ENCODE measurements around the gene REC114. TPM values are rescaled to one million over a fixed set of nuclear protein-coding genes. Genes with fewer than 3 reads are reported as not detected.

The REC114 gene
- total and polyA plus RNA-seq, 2 experiments from 2014 or later: not detected

DNA sequence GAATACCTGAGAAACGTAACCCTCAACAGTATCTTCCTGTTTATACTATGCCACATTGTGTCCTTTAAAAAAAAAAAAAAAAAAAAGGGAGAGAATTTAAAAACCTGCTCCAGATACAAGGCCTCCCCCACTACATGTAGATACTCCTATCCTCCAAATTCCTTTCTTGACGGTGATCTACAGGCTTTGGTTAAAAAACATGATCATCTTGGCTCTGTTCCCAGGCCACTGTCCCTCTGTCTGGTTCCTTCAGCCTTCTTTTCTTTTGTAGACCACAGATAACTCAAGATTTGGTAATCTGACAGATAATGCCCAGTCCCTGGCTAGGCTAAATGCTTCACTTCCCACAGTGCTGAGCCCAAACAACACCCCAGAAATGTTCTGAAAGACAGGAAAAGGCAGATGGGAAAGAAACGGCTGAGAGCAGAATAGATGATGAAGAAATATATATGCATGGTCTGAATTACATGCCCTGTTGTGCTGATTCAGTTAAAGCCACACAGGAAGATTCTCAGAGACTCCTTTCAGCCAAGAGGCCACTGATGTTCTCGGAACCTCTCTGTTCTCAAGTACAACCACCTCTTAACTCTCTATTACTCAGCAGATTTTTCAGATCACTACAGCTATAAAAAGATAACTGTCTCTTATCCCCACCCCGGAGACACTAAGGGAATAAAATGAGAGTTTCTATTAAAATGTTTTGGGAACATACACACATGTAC lies 141.9 kb downstream of the REC114 start (continued):
- TF ChIP-seq, protein P1, sequence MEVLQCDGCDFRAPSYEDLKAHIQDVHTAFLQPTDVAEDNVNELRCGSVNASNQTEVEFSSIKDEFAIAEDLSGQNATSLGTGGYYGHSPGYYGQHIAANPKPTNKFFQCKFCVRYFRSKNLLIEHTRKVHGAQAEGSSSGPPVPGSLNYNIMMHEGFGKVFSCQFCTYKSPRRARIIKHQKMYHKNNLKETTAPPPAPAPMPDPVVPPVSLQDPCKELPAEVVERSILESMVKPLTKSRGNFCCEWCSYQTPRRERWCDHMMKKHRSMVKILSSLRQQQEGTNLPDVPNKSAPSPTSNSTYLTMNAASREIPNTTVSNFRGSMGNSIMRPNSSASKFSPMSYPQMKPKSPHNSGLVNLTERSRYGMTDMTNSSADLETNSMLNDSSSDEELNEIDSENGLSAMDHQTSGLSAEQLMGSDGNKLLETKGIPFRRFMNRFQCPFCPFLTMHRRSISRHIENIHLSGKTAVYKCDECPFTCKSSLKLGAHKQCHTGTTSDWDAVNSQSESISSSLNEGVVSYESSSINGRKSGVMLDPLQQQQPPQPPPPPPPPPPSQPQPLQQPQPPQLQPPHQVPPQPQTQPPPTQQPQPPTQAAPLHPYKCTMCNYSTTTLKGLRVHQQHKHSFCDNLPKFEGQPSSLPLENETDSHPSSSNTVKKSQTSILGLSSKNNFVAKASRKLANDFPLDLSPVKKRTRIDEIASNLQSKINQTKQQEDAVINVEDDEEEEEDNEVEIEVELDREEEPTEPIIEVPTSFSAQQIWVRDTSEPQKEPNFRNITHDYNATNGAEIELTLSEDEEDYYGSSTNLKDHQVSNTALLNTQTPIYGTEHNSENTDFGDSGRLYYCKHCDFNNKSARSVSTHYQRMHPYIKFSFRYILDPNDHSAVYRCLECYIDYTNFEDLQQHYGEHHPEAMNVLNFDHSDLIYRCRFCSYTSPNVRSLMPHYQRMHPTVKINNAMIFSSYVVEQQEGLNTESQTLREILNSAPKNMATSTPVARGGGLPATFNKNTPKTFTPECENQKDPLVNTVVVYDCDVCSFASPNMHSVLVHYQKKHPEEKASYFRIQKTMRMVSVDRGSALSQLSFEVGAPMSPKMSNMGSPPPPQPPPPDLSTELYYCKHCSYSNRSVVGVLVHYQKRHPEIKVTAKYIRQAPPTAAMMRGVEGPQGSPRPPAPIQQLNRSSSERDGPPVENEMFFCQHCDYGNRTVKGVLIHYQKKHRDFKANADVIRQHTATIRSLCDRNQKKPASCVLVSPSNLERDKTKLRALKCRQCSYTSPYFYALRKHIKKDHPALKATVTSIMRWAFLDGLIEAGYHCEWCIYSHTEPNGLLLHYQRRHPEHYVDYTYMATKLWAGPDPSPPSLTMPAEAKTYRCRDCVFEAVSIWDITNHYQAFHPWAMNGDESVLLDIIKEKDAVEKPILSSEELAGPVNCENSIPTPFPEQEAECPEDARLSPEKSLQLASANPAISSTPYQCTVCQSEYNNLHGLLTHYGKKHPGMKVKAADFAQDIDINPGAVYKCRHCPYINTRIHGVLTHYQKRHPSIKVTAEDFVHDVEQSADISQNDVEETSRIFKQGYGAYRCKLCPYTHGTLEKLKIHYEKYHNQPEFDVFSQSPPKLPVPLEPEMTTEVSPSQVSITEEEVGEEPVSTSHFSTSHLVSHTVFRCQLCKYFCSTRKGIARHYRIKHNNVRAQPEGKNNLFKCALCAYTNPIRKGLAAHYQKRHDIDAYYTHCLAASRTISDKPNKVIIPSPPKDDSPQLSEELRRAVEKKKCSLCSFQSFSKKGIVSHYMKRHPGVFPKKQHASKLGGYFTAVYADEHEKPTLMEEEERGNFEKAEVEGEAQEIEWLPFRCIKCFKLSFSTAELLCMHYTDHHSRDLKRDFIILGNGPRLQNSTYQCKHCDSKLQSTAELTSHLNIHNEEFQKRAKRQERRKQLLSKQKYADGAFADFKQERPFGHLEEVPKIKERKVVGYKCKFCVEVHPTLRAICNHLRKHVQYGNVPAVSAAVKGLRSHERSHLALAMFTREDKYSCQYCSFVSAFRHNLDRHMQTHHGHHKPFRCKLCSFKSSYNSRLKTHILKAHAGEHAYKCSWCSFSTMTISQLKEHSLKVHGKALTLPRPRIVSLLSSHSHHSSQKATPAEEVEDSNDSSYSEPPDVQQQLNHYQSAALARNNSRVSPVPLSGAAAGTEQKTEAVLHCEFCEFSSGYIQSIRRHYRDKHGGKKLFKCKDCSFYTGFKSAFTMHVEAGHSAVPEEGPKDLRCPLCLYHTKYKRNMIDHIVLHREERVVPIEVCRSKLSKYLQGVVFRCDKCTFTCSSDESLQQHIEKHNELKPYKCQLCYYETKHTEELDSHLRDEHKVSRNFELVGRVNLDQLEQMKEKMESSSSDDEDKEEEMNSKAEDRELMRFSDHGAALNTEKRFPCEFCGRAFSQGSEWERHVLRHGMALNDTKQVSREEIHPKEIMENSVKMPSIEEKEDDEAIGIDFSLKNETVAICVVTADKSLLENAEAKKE (CRISPR knock-in tag; IDR thresholded peaks at IDR 0.05): no peak
- no peak for TF ChIP-seq ZNF114 (CRISPR knock-in tag; IDR thresholded peaks at IDR 0.05)

- H3K27ac Mint-ChIP-seq: no peak overlapping the region
- H3K4me3 Mint-ChIP-seq: no peak overlapping the region
- DNase-seq (ENCODE audit: low spot score) (no peak), ATAC-seq (no peak)
- H3K36me3 Mint-ChIP-seq (ENCODE audit: low read depth): peaks cover 59% of the 10 kb centered on the region
- Histone ChIP-seq H3K4me2 (no peak overlapping the region), H2AFZ (no peak overlapping the region), H3K9me2 (ENCODE audit: insufficient read depth) (no peaks in the 10 kb centered on the region), H3K27me3 (ENCODE audit: insufficient read depth) (no peaks in the 10 kb centered on the region), H3K79me2 (replicated peaks; ENCODE audit: insufficient read depth) (peaks cover 14% of the 10 kb centered on the region), H4K20me1 (replicated peaks; ENCODE audit: insufficient read depth) (peaks cover 7% of the 10 kb centered on the region), H3K36me3 (ENCODE audit: insufficient read depth) (peaks cover 21% of the 10 kb centered on the region), H3F3A (replicated peaks; ENCODE audit: low read depth) (0 out of 2 replicates have a peak, but pooled peaks cover 2% of the 10 kb centered on the region), H3K4me1 (ENCODE audit: insufficient read depth) (no peaks in the 10 kb centered on the region), H3K27ac (ENCODE audit: low read depth) (no peak overlapping the region), H3K4me3 (no peak overlapping the region)
- no peaks in the 10 kb centered on the region; the same call in 2 of the 3 replicates for H3K4me1 Mint-ChIP-seq
- no peaks in the 10 kb centered on the region for H3K27me3 Mint-ChIP-seq (ENCODE audit: insufficient read depth, low read depth, poor library complexity)
- no peaks in the 10 kb centered on the region for H3K9me3 Mint-ChIP-seq
- TF ChIP-seq CREB1 (CRISPR knock-in tag; IDR thresholded peaks at IDR 0.05; ENCODE audit: low read depth) (no peak), EZH2phosphoT487 (IDR thresholded peaks at IDR 0.05; ENCODE audit: unreplicated experiment) (no peak)
- TF ChIP-seq, protein P2, sequence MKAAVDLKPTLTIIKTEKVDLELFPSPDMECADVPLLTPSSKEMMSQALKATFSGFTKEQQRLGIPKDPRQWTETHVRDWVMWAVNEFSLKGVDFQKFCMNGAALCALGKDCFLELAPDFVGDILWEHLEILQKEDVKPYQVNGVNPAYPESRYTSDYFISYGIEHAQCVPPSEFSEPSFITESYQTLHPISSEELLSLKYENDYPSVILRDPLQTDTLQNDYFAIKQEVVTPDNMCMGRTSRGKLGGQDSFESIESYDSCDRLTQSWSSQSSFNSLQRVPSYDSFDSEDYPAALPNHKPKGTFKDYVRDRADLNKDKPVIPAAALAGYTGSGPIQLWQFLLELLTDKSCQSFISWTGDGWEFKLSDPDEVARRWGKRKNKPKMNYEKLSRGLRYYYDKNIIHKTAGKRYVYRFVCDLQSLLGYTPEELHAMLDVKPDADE (IDR thresholded peaks at IDR 0.05): no peak
- TF ChIP-seq, protein P3, sequence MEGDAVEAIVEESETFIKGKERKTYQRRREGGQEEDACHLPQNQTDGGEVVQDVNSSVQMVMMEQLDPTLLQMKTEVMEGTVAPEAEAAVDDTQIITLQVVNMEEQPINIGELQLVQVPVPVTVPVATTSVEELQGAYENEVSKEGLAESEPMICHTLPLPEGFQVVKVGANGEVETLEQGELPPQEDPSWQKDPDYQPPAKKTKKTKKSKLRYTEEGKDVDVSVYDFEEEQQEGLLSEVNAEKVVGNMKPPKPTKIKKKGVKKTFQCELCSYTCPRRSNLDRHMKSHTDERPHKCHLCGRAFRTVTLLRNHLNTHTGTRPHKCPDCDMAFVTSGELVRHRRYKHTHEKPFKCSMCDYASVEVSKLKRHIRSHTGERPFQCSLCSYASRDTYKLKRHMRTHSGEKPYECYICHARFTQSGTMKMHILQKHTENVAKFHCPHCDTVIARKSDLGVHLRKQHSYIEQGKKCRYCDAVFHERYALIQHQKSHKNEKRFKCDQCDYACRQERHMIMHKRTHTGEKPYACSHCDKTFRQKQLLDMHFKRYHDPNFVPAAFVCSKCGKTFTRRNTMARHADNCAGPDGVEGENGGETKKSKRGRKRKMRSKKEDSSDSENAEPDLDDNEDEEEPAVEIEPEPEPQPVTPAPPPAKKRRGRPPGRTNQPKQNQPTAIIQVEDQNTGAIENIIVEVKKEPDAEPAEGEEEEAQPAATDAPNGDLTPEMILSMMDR (conservative IDR thresholded peaks at IDR 0.05; ENCODE audit: low read depth in 2 of 2): no peak
These were observed 143.1 kb downstream of the REC114 start for GRCh38 chr15:73585871-73586654.
